ENCODE results near the gene NTRK2. TPM values are rescaled to one million over a fixed set of nuclear protein-coding genes. Genes with fewer than 3 reads are reported as not detected.

NTRK2 gene
- total RNA-seq, 1 donor from 2014 or later = 4.6 TPM

GRCh38 chr9:84673806-84674205 lies 4.3 kb downstream of the NTRK2 start:
- peaks cover 30% of the 10 kb centered on the region for H3K27me3 Mint-ChIP-seq (ENCODE audit: low read depth, unreplicated experiment)
- H3K4me2 ChIP-seq (ENCODE audit: low read length) = no peak overlapping the region
- H3K27ac ChIP-seq (ENCODE audit: low read depth, low read length) = no peak overlapping the region
- H3K4me3 ChIP-seq (ENCODE audit: insufficient read depth, low read depth, low read length) = no peak overlapping the region
- H3K4me3 Mint-ChIP-seq (ENCODE audit: unreplicated experiment) = no peak overlapping the region
- no peaks in the 10 kb centered on the region for H3K79me2 ChIP-seq (ENCODE audit: insufficient read depth, low read length)
- no peaks in the 10 kb centered on the region for H3K9me3 ChIP-seq (ENCODE audit: insufficient read depth, low read depth, low read length)
- H3K4me1 Mint-ChIP-seq (ENCODE audit: low read depth, unreplicated experiment) = peaks cover 5% of the 10 kb centered on the region
- H3K36me3 Mint-ChIP-seq (ENCODE audit: low read depth, unreplicated experiment) = no peaks in the 10 kb centered on the region
- DNase-seq (ENCODE audit: low read depth) = no peak
- H2AFZ ChIP-seq (ENCODE audit: low read depth, low read length) = no peak overlapping the region
- H3K9me3 Mint-ChIP-seq (ENCODE audit: unreplicated experiment) = peaks cover 2% of the 10 kb centered on the region
- no peak overlapping the region for H3K27ac Mint-ChIP-seq (ENCODE audit: unreplicated experiment)
- H3K4me1 ChIP-seq (ENCODE audit: insufficient read depth, low read length) = peaks cover 20% of the 10 kb centered on the region
- H3K27me3 ChIP-seq (ENCODE audit: insufficient read depth, low read length) = peaks cover 33% of the 10 kb centered on the region
- H3K9ac ChIP-seq (ENCODE audit: low read length) = no peak overlapping the region
- no peaks in the 10 kb centered on the region for H4K20me1 ChIP-seq (ENCODE audit: insufficient read depth, low read length)
- no peak for FAIRE-seq
- H3K36me3 ChIP-seq (ENCODE audit: insufficient read depth, low read length) = no peaks in the 10 kb centered on the region
- TF ChIP-seq EZH2 (IDR thresholded peaks at IDR 0.05; ENCODE audit: insufficient read depth, low read length) (no peak), CTCF (IDR thresholded peaks at IDR 0.05; ENCODE audit: insufficient read depth, low read depth, low read length) (no peak)

- H3K9me3 ChIP-seq (ENCODE audit: insufficient read depth, low read depth, low read length) = no peaks in the 10 kb centered on the region
- peak; percentile 7 for DNase-seq (ENCODE audit: low read depth)
- H3K27me3 ChIP-seq (ENCODE audit: insufficient read depth, low read length) = peaks cover 7% of the 10 kb centered on the region
- H3K79me2 ChIP-seq (ENCODE audit: insufficient read depth, low read length) = no peaks in the 10 kb centered on the region
- H3K4me3 Mint-ChIP-seq (ENCODE audit: unreplicated experiment) = no peak overlapping the region
- no peak overlapping the region for H3K9ac ChIP-seq (ENCODE audit: low read length)
- no peak overlapping the region for H3K4me2 ChIP-seq (ENCODE audit: low read length)
- no peak overlapping the region for H3K4me3 ChIP-seq (ENCODE audit: insufficient read depth, low read depth, low read length)
- no peaks in the 10 kb centered on the region for H3K4me1 ChIP-seq (ENCODE audit: insufficient read depth, low read length)
- peaks cover 2% of the 10 kb centered on the region for H3K9me3 Mint-ChIP-seq (ENCODE audit: unreplicated experiment)
- H3K4me1 Mint-ChIP-seq (ENCODE audit: low read depth, unreplicated experiment) = peaks cover 1% of the 10 kb centered on the region
- no peaks in the 10 kb centered on the region for H3K36me3 ChIP-seq (ENCODE audit: insufficient read depth, low read length)
- no peak overlapping the region for H3K27ac Mint-ChIP-seq (ENCODE audit: unreplicated experiment)
- no peak overlapping the region for H2AFZ ChIP-seq (ENCODE audit: low read depth, low read length)
- FAIRE-seq = no peak
- no peak overlapping the region for H3K27ac ChIP-seq (ENCODE audit: low read depth, low read length)
- H3K27me3 Mint-ChIP-seq (ENCODE audit: low read depth, unreplicated experiment) = peaks cover 24% of the 10 kb centered on the region
- no peaks in the 10 kb centered on the region for H4K20me1 ChIP-seq (ENCODE audit: insufficient read depth, low read length)
- TF ChIP-seq EZH2 (IDR thresholded peaks at IDR 0.05; ENCODE audit: insufficient read depth, low read length) = no peak
- TF ChIP-seq CTCF (IDR thresholded peaks at IDR 0.05; ENCODE audit: insufficient read depth, low read depth, low read length) = no peak
- H3K36me3 Mint-ChIP-seq (ENCODE audit: low read depth, unreplicated experiment) = no peaks in the 10 kb centered on the region
Observed at GRCh38 chr9:84677080-84677479, 7.6 kb downstream of the NTRK2 start.

DNA sequence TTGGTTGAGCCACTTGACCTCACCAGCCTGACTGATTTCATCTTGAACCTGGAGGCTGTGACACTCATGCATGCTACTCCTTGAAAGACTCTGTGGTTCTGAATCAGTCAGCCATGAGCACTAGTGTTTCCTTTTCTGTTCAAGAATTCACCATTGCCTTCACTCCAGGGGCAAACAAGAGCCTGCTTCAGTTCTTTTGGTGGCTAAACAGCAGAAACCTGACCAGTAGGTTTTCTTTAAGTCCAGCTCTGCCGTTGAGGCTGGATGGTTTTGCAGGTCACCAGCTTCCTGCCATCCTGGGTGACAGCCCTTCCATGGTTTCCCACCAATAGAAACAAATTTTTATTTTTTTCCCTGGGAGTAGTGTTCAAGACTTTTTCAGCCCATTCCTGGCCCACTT lies 10.0 kb downstream of the NTRK2 start:
- no peak for FAIRE-seq
- DNase-seq (ENCODE audit: low read depth) = no peak
- Histone ChIP-seq H3K79me2 (ENCODE audit: insufficient read depth, low read length) (no peaks in the 10 kb centered on the region), H2AFZ (ENCODE audit: low read depth, low read length) (no peak overlapping the region), H3K27ac (ENCODE audit: low read depth, low read length) (no peak overlapping the region), H3K4me2 (ENCODE audit: low read length) (no peak overlapping the region), H4K20me1 (ENCODE audit: insufficient read depth, low read length) (no peaks in the 10 kb centered on the region), H3K27me3 (ENCODE audit: insufficient read depth, low read length) (no peaks in the 10 kb centered on the region), H3K36me3 (ENCODE audit: insufficient read depth, low read length) (no peaks in the 10 kb centered on the region), H3K4me3 (ENCODE audit: insufficient read depth, low read depth, low read length) (no peak overlapping the region), H3K9ac (ENCODE audit: low read length) (no peak overlapping the region), H3K9me3 (ENCODE audit: insufficient read depth, low read depth, low read length) (no peaks in the 10 kb centered on the region), H3K4me1 (ENCODE audit: insufficient read depth, low read length) (no peaks in the 10 kb centered on the region)
- H3K36me3 Mint-ChIP-seq (ENCODE audit: low read depth, unreplicated experiment) = no peaks in the 10 kb centered on the region
- H3K4me1 Mint-ChIP-seq (ENCODE audit: low read depth, unreplicated experiment) = peaks cover 1% of the 10 kb centered on the region
- peaks cover 14% of the 10 kb centered on the region for H3K27me3 Mint-ChIP-seq (ENCODE audit: low read depth, unreplicated experiment)
- no peak overlapping the region for H3K27ac Mint-ChIP-seq (ENCODE audit: unreplicated experiment)
- no peak for TF ChIP-seq CTCF (IDR thresholded peaks at IDR 0.05; ENCODE audit: insufficient read depth, low read depth, low read length)
- TF ChIP-seq EZH2 (IDR thresholded peaks at IDR 0.05; ENCODE audit: insufficient read depth, low read length) = no peak
- no peak overlapping the region for H3K4me3 Mint-ChIP-seq (ENCODE audit: unreplicated experiment)
- H3K9me3 Mint-ChIP-seq (ENCODE audit: unreplicated experiment) = peaks cover 4% of the 10 kb centered on the region
